ENCODE data around the gene GBX1.

- TF ChIP-seq CTCF (IDR thresholded peaks at IDR 0.05) (no peak), POLR2A (IDR thresholded peaks at IDR 0.05) (no peak)
Measured at GRCh38 chr7:151123158-151123821, 44.2 kb downstream of the GBX1 start.

Measured in adrenal gland (tissue), 5 donors.